HG02623 (cell line): ENCODE results near the gene GALR2.
A peak's percentile ranks its signal among the peaks of the same experiment; 100 is the strongest.
"Not testable (repeated sequence)": the region's sequence is repeated elsewhere in the genome, so short reads cannot be mapped to it uniquely, and the experiment has no call there.

Experiments
- ATAC-seq: cut with Tn5 transposase; IDR thresholded peaks from one replicate; pipeline ENCODE4 v1.9.1; 2021; ENCODE audit warnings: moderate library complexity; ENCODE audit not compliant: unreplicated experiment

The GALR2 gene

GRCh38 chr17:76049836-76050537, 24.6 kb upstream of the GALR2 start:
- no peak for ATAC-seq

GRCh38 chr17:76050538-76051467, 23.8 kb upstream of the GALR2 start:
- no peak for ATAC-seq

GRCh38 chr17:76051561-76051960, 23.0 kb upstream of the GALR2 start:
- ATAC-seq: no peak

- no peak for ATAC-seq
Measured at GRCh38 chr17:76053246-76054111, 21.1 kb upstream of the GALR2 start.

GRCh38 chr17:76054112-76054476, 20.5 kb upstream of the GALR2 start:
- ATAC-seq: no peak

GRCh38 chr17:76056882-76057281, 17.7 kb upstream of the GALR2 start:
- no peak for ATAC-seq

GRCh38 chr17:76058264-76058663, 16.3 kb upstream of the GALR2 start:
- ATAC-seq: not testable (repeated sequence)

- no peak for ATAC-seq
Measured at GRCh38 chr17:76063875-76064546, 10.6 kb upstream of the GALR2 start.

- ATAC-seq: no peak
Measured at GRCh38 chr17:76065775-76066174, 8.8 kb upstream of the GALR2 start.

- no peak for ATAC-seq
Measured at GRCh38 chr17:76071531-76072147, 2.9 kb upstream of the GALR2 start.

- peak; percentile 89 for ATAC-seq
Measured at GRCh38 chr17:76072148-76072858, 2.3 kb upstream of the GALR2 start, which contains the start of gene SRP68. Gene SRP68 (minus strand): TSS chr17:76072517. CDS start chr17:76072491, 26 bp downstream.

- ATAC-seq: no peak
Measured at GRCh38 chr17:76075364-76076145, 974 bp downstream of the GALR2 start.

GRCh38 chr17:76076146-76076764, 1.7 kb downstream of the GALR2 start:
- no peak for ATAC-seq

- no peak for ATAC-seq
Measured at GRCh38 chr17:76076765-76077583, 2.4 kb downstream of the GALR2 start.

GRCh38 chr17:76077584-76078110, 3.1 kb downstream of the GALR2 start:
- ATAC-seq: no peak

GRCh38 chr17:76078370-76078769, 3.8 kb downstream of the GALR2 start:
- ATAC-seq: not testable (repeated sequence)
